IPS-20b (cell line): ENCODE measurements around the gene ING3.
A peak's percentile ranks its signal among the peaks of the same experiment; 100 is the strongest.

Source experiments
- H3K27ac ChIP-seq: one replicate; pipeline ENCODE4 v1.5.1; 2013; ENCODE audit warnings: low read length
- H3K27me3 ChIP-seq: 2 replicates; pipeline ENCODE4 v1.6.1; 2013; ENCODE audit warnings: mild to moderate bottlenecking, low read length, inconsistent platforms; ENCODE audit not compliant: insufficient read depth
- H3K36me3 ChIP-seq: 2 replicates; pipeline ENCODE4 v1.6.1; 2013; ENCODE audit warnings: low read depth, mild to moderate bottlenecking, inconsistent platforms, low read length, moderate library complexity; ENCODE audit not compliant: insufficient read depth
- H3K4me1 ChIP-seq: 2 replicates; pipeline ENCODE4 v1.6.1; 2013; ENCODE audit warnings: mild to moderate bottlenecking, control low read depth, inconsistent platforms, low read length, moderate library complexity; ENCODE audit not compliant: insufficient read depth
- H3K4me3 ChIP-seq: 2 replicates; pipeline ENCODE4 v1.5.1; 2013; ENCODE audit warnings: mild to moderate bottlenecking, low read length, inconsistent platforms
- H3K9ac ChIP-seq: 2 replicates; pipeline ENCODE4 v1.6.1; 2013; ENCODE audit warnings: low read depth, mild to moderate bottlenecking, inconsistent platforms, low read length, moderate library complexity
- H3K9me3 ChIP-seq: 2 replicates; pipeline ENCODE4 v1.6.1; 2013; ENCODE audit warnings: mild to moderate bottlenecking, low read depth, low read length, inconsistent platforms; ENCODE audit not compliant: insufficient read depth

The ING3 gene

DNA sequence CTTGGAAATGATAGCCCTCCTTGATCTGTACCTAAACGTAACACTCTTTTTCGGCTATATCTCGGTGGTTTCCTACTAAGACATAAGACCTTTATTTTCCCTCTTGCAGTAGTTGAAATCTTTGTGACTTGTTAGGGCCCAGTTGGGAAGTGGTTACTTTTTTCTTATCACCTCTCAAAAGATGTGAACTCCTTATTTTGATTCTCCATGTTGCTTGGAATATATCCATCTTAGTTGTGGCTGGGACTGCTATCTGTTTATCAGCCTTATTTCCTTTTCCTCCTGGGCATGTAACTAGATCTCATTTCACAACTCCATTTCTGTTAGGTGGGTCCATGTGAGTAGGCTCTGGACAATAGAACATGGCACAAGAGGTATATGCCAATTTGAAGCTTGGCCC lies 33.8 kb downstream of the ING3 start:
- H3K4me1 ChIP-seq, result 0 out of 2 replicates have a peak, but pooled peaks cover 2% of the 10 kb centered on the region
- H3K4me3 ChIP-seq, result no peak overlapping the region
- no peak overlapping the region for H3K9ac ChIP-seq
- H3K36me3 ChIP-seq, result no peaks in the 10 kb centered on the region
- H3K9me3 ChIP-seq, result no peaks in the 10 kb centered on the region
- H3K27me3 ChIP-seq, result peaks cover 18% of the 10 kb centered on the region
- no peak overlapping the region for H3K27ac ChIP-seq

- Histone ChIP-seq H3K27me3 (peaks cover 26% of the 10 kb centered on the region), H3K36me3 (no peaks in the 10 kb centered on the region), H3K9me3 (no peaks in the 10 kb centered on the region), H3K4me1 (0 out of 2 replicates have a peak, but pooled peaks cover 2% of the 10 kb centered on the region), H3K27ac (no peak overlapping the region), H3K9ac (no peak overlapping the region), H3K4me3 (no peak overlapping the region)
These were observed 34.7 kb downstream of the ING3 start for GRCh38 chr7:120985130-120985758.

DNA sequence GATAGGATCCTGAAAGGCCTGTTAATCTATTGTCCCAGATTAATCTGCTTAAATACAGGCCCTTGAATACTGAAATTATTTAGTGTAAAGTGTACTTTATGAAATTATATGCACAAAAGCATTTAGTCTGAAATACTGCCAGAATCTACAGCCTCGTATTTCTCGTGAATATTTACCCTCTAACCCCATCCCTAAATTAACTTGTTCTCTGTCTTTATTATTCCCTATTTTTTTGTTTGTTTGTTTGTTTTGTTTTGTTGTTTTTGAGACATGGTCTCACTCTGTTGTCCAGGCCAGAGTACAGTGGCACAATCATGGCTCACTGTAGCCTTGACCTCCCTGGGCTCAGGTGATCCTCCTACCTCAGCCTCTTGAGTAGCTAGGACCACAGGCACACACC lies 35.3 kb downstream of the ING3 start:
- Histone ChIP-seq H3K9ac (no peak overlapping the region), H3K4me1 (0 out of 2 replicates have a peak, but pooled peaks cover 2% of the 10 kb centered on the region), H3K27ac (no peak overlapping the region), H3K4me3 (no peak overlapping the region), H3K36me3 (no peaks in the 10 kb centered on the region), H3K9me3 (no peaks in the 10 kb centered on the region), H3K27me3 (peaks cover 26% of the 10 kb centered on the region)

DNA sequence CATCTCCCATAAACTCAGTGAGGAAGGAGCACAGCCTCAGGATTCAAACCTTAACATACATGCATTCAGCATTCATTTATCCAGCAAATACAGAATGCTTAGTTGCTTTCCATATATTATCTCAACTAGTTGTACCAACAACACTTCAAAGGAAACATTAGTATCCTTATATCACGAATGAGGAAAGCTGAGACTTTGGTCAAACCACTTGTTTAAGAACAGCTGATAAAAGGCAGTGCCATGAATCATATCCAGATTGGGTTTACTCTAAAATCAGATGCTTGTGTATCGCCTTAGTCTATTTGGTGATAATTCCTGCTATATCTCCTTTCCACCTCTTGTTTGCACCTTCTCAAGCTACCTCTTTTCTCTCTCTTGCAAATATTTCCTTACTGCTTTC lies 36.1 kb downstream of the ING3 start:
- Histone ChIP-seq H3K9ac (no peak overlapping the region), H3K9me3 (no peaks in the 10 kb centered on the region), H3K27me3 (peaks cover 26% of the 10 kb centered on the region), H3K36me3 (no peaks in the 10 kb centered on the region), H3K4me1 (0 out of 2 replicates have a peak, but pooled peaks cover 2% of the 10 kb centered on the region), H3K27ac (no peak overlapping the region), H3K4me3 (no peak overlapping the region)

- H3K9ac ChIP-seq, result no peak overlapping the region
- 0 out of 2 replicates have a peak, but pooled peaks cover 2% of the 10 kb centered on the region for H3K4me1 ChIP-seq
- H3K36me3 ChIP-seq, result no peaks in the 10 kb centered on the region
- no peaks in the 10 kb centered on the region for H3K9me3 ChIP-seq
- H3K4me3 ChIP-seq, result no peak overlapping the region
- peaks cover 26% of the 10 kb centered on the region for H3K27me3 ChIP-seq
- no peak overlapping the region for H3K27ac ChIP-seq
These were observed 36.7 kb downstream of the ING3 start for GRCh38 chr7:120987280-120987679.

DNA sequence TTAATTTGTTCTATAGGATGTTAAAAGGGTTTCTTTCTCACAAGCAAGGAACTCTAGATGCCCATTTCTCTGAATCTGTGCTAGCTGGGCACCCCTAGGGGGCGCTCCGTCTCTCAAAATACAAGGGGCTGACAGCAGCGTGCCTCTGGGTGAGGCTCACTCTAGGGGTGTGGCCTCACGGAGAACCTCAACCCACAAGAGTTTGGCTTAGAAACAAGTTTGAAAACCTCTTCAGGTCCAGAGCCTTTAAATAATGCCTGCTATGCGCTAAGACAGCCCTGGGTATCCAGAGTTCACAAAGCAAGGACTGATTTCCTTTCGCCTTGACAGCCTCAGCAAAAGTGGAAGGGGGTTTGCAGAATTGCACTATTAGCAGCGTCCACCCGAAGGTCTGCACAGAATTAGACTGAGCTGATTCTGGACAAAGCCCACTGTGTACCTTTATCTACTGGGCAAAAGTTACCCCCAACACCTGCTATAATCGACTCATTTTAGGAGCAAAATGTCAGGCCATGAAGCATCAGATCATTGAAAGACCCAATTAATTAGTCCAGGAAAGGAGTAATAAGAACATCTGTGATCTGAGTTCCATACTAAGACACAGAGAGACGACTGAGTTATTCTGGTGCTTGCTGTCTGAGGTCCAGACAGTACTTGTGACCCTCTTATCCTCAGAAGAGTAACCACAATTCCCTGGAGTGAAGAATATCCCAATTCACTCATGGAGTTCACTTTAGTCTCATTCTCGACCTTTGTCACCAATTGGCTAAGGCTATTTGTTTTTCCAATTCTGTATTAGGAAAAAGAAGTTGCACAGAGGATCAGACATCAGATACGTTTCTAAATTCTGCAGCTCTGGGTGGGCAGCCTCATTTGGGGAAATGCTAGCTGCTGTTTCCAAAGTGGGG lies 37.4 kb downstream of the ING3 start:
- no peak overlapping the region for H3K27ac ChIP-seq
- H3K4me3 ChIP-seq, result peak overlapping the region; percentile 66
- H3K4me1 ChIP-seq, result 0 out of 2 replicates have a peak, but pooled peaks cover 2% of the 10 kb centered on the region
- peaks cover 26% of the 10 kb centered on the region for H3K27me3 ChIP-seq
- H3K9ac ChIP-seq, result no peak overlapping the region
- no peaks in the 10 kb centered on the region for H3K36me3 ChIP-seq
- no peaks in the 10 kb centered on the region for H3K9me3 ChIP-seq

- no peaks in the 10 kb centered on the region for H3K9me3 ChIP-seq
- H3K27me3 ChIP-seq, result peaks cover 26% of the 10 kb centered on the region
- H3K36me3 ChIP-seq, result no peaks in the 10 kb centered on the region
- H3K27ac ChIP-seq, result no peak within 1 kb of the TSS
- H3K4me1 ChIP-seq, result 0 out of 2 replicates have a peak, but pooled peaks cover 2% of the 10 kb centered on the region
- H3K4me3 ChIP-seq, result peak within 1 kb of the TSS; percentile 66
- no peak within 1 kb of the TSS for H3K9ac ChIP-seq
These were observed 38.1 kb downstream of the ING3 start, which contains the start of gene CPED1 for GRCh38 chr7:120988591-120989256. TSS of gene CPED1 (plus strand) at chr7:120988711. CDS start at chr7:120989622, 911 bp downstream.

DNA sequence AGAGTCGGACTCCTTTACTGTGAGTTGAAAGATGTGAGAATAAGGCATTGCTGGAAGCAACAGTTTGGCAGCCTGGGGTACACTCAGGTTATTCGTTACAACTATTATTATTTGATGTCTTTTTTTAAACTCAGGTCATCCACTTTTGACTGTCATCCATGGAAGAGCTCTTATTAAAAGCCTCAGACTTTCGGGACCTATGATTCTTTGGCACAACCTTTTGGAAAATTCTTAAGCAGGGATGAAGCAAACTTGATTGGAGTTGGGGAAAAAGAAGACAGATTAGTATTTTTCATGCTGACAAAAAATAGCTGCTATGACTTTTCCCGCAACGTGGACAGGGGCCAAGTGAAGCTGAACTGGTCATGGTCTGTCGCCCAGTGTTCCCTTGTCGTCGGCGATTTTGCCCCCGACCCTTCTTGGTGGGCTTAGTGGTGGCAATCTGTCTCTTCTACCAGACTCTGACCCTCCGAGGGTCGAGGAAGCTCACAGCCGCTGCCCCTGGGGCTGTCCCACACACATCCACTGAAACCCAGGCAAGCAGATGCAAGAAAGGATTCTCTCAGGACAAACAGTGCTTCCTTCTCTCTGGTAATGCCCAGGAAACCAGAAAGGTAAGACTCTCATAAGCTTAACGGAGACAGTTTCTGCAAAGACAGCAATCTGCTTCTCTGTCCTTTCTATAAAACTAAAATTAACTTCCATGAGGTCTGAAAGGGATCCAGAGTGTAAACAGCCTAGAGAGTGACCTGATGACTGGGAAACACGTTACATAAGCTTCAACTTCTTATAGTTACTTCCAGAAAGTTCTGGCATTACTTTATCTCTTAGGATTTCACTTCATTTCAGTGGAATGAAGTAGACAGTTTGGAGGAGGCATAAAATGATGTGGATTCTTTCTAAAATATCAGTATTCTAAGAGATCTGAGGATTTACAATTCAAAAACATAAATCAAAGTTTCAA lies 39.0 kb downstream of the ING3 start:
- peak overlapping the region; percentile 66; the same call in 1 of the 2 replicates for H3K4me3 ChIP-seq
- H3K27me3 ChIP-seq, result peaks cover 26% of the 10 kb centered on the region
- no peaks in the 10 kb centered on the region for H3K9me3 ChIP-seq
- no peak overlapping the region for H3K27ac ChIP-seq
- no peaks in the 10 kb centered on the region for H3K36me3 ChIP-seq
- H3K4me1 ChIP-seq, result 0 out of 2 replicates have a peak, but pooled peaks cover 2% of the 10 kb centered on the region
- H3K9ac ChIP-seq, result no peak overlapping the region

- Histone ChIP-seq H3K27ac (no peak overlapping the region), H3K27me3 (peaks cover 26% of the 10 kb centered on the region), H3K36me3 (no peaks in the 10 kb centered on the region), H3K4me3 (no peak overlapping the region), H3K9ac (no peak overlapping the region), H3K9me3 (no peaks in the 10 kb centered on the region), H3K4me1 (0 out of 2 replicates have a peak, but pooled peaks cover 2% of the 10 kb centered on the region)
These were observed 40.0 kb downstream of the ING3 start for GRCh38 chr7:120990468-120991118.

DNA sequence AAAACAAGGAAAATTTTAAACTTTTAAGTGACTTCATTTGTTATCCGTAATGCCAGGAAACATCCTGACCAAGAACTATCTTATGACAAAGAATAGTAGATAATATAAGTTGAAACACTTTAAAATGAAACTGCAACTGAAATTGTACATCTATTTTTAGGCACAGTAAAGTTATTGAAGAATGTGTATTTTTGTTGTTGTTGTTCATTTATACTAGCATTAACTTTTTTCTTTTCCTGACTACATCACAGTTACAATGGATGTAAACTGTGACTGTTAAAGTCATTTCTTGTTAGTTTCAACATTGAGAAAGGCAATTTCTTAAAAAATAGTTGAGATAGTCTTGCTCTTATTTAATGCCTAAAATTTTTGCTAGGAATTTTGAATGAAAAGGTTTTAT lies 40.6 kb downstream of the ING3 start:
- Histone ChIP-seq H3K36me3 (no peaks in the 10 kb centered on the region), H3K27me3 (peaks cover 26% of the 10 kb centered on the region), H3K4me3 (no peak overlapping the region), H3K4me1 (0 out of 2 replicates have a peak, but pooled peaks cover 2% of the 10 kb centered on the region), H3K27ac (no peak overlapping the region), H3K9me3 (no peaks in the 10 kb centered on the region), H3K9ac (no peak overlapping the region)
